T47D (cell line): ENCODE results near the gene PCDHGB5.
"Not testable (repeated sequence)": the region's sequence is repeated elsewhere in the genome, so short reads cannot be mapped to it uniquely, and the experiment has no call there.

ENCODE experiments used
- DNase-seq, 2 experiments: peaks; one replicate each; pipeline versions ENCODE4 v3.0.0 to v3.0.0-alpha.2; 2011 to 2012; ENCODE audit warnings: low read depth in 1 of 2, low spot score in 1 of 2
- JUND ChIP-seq: IDR thresholded peaks from 2 replicates; pipeline ENCODE4 v1.6.1; 2012; ENCODE audit warnings: low read depth
- in situ Hi-C: cut with HindIII; loops from 2 replicates; pipeline ENCODE4 v1.10.0; 2016; ENCODE audit warnings: low sequenced_read_pairs, low pct_unique_long_range_greater_than_20kb

PCDHGB5 gene

GRCh38 chr5:141366016-141366896 lies 31.5 kb upstream of the PCDHGB5 start:
- in situ Hi-C loops: no loop called here
- peak in 1 of 2 experiments; percentile 32 for DNase-seq
- no peak for TF ChIP-seq JUND

GRCh38 chr5:141369994-141370848 lies 27.5 kb upstream of the PCDHGB5 start, which contains the start of gene PCDHGB3:
PCDHGB3 (plus strand) TSS chr5:141370242; CDS start chr5:141370395, 153 bp downstream.
- TF ChIP-seq JUND: no peak
- in situ Hi-C loops: no loop called here
- no peak for DNase-seq

GRCh38 chr5:141371572-141372475 lies 25.9 kb upstream of the PCDHGB5 start:
- in situ Hi-C loops: no loop called here
- no peak for DNase-seq
- TF ChIP-seq JUND: no peak

GRCh38 chr5:141373673-141374317 lies 24.0 kb upstream of the PCDHGB5 start, which contains the start of gene PCDHGA6:
PCDHGA6 (plus strand) TSS chr5:141373891; CDS start chr5:141374084, 193 bp downstream.
- in situ Hi-C loops: no loop called here
- DNase-seq: peak; percentile 55 to 70
- TF ChIP-seq JUND: no peak

GRCh38 chr5:141374627-141375026 lies 23.1 kb upstream of the PCDHGB5 start:
- TF ChIP-seq JUND: no peak
- in situ Hi-C loops: no loop called here
- no peak for DNase-seq

GRCh38 chr5:141375444-141376155 lies 22.1 kb upstream of the PCDHGB5 start:
- in situ Hi-C loops, DNase-seq: not testable (repeated sequence)

- in situ Hi-C loops: no loop called here
- peak; percentile 82 to 88 for DNase-seq
- TF ChIP-seq JUND: no peak
These were observed 15.1 kb upstream of the PCDHGB5 start, which contains the start of gene PCDHGA7 for GRCh38 chr5:141382469-141383294. PCDHGA7 (plus strand) TSS chr5:141382742; CDS start chr5:141382900, 158 bp downstream.

- in situ Hi-C loops: no loop called here
- TF ChIP-seq JUND: no peak
- DNase-seq: no peak
These were observed 14.4 kb upstream of the PCDHGB5 start for GRCh38 chr5:141383345-141383744.

- DNase-seq: no peak
- in situ Hi-C loops: no loop called here
- TF ChIP-seq JUND: no peak
These were observed 13.1 kb upstream of the PCDHGB5 start for GRCh38 chr5:141384471-141385267.

GRCh38 chr5:141387557-141388311 lies 10.0 kb upstream of the PCDHGB5 start, which contains the start of gene PCDHGB4:
PCDHGB4 (plus strand) TSS chr5:141387698; CDS start chr5:141387885, 187 bp downstream.
- in situ Hi-C loops: not testable (repeated sequence)
- peak in 1 of 2 experiments; percentile 63 for DNase-seq
